GM13977 (cell line): ENCODE data around the gene SMYD3.

Experiments used
- DNase-seq: peaks from one replicate; pipeline ENCODE4 v3.0.0; 2012; ENCODE audit warnings: low spot score
- in situ Hi-C: fragments of 300-500 bp; cut with MboI; formaldehyde crosslinking; loops from one replicate; pipeline ENCODE4 v1.12.0; 2022; ENCODE audit warnings: low sequenced_read_pairs, low pct_unique_long_range_greater_than_20kb, mixed read lengths, inconsistent platforms; ENCODE audit not compliant: unreplicated experiment
- TF ChIP-seq, protein P1 (sequence below): IDR thresholded peaks from 2 replicates; pipeline ENCODE4 v1.5.1; 2012; ENCODE audit warnings: mild to moderate bottlenecking, control low read depth; ENCODE audit not compliant: insufficient read depth; ENCODE audit errors: extremely low read depth, missing control alignments

Gene SMYD3

GRCh38 chr1:246220495-246221065 is 286.5 kb downstream of the SMYD3 start:
- no peak for DNase-seq
- TF ChIP-seq, protein P1, sequence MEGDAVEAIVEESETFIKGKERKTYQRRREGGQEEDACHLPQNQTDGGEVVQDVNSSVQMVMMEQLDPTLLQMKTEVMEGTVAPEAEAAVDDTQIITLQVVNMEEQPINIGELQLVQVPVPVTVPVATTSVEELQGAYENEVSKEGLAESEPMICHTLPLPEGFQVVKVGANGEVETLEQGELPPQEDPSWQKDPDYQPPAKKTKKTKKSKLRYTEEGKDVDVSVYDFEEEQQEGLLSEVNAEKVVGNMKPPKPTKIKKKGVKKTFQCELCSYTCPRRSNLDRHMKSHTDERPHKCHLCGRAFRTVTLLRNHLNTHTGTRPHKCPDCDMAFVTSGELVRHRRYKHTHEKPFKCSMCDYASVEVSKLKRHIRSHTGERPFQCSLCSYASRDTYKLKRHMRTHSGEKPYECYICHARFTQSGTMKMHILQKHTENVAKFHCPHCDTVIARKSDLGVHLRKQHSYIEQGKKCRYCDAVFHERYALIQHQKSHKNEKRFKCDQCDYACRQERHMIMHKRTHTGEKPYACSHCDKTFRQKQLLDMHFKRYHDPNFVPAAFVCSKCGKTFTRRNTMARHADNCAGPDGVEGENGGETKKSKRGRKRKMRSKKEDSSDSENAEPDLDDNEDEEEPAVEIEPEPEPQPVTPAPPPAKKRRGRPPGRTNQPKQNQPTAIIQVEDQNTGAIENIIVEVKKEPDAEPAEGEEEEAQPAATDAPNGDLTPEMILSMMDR: no peak
- in situ Hi-C loops: no loop called here

DNA sequence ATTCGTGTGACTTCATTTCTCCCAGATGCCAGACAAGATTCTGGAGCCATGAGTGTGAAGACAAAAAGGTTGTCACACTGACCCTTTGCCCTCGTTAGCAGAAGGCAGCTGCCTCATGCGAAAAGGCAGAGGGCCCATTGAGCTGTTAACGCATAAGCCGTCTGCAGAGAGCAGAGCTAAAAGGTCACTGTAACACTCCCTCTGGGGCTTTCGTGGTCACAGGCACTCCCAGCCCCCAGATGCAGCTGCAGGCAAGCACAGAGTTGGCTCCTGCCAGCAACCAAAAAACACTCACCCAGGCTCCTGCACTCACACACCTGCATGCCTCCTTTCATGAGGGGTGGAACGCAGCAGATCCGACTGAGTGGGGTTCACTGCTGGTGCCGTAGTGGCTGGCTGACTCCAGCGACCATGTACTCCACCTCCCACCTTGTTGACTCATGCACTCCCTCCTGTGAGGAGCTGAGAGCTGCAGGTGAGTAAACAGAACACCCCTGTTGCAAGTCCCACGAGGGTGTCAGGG is 287.5 kb downstream of the SMYD3 start:
- in situ Hi-C loops: no loop called here
- TF ChIP-seq, protein P1: no peak
- peak; percentile 36 for DNase-seq

DNA sequence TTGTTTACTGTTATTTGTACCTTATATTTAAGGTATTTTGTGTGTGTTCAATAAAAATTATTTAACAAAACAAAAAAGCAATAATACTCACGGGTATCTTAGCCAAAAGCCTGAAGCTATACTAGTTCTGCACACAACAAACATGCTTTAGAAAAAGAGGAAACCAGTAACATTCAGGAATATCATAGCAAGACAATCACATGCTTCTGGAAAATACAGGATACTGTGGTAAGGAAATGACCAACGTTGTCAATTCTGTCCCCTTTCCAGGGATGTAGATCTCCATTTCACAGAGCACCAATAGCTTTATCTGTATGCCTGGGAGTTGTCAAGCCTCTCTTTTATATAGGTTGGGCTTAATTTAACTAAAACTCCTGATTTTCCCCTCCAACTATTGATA is 288.4 kb downstream of the SMYD3 start:
- no peak for DNase-seq
- TF ChIP-seq, protein P1: no peak
- in situ Hi-C loops: no loop called here

DNA sequence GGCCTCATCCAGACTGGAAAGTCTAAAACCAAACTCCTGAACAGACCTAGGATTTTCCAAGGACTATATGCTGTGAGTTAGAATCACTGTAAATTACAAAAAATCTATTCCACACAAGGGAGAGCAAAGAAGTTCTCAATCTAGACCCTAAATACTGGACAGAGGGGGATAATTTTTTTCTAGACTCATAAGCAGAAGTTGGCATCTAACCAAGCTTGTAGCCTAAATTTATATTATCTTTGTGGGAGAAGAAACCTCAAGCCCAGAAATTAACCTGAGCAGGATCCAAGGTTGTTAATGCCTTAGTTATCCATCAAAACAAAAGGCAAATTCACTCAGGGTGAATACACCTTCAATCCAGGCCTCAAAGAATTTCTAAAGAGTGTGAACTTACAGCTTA is 290.2 kb downstream of the SMYD3 start:
- in situ Hi-C loops: no loop called here
- DNase-seq: no peak
- TF ChIP-seq, protein P1: no peak

GRCh38 chr1:246215510-246215903 is 291.6 kb downstream of the SMYD3 start:
- DNase-seq: no peak
- in situ Hi-C loops: no loop called here
- TF ChIP-seq, protein P1: no peak

DNA sequence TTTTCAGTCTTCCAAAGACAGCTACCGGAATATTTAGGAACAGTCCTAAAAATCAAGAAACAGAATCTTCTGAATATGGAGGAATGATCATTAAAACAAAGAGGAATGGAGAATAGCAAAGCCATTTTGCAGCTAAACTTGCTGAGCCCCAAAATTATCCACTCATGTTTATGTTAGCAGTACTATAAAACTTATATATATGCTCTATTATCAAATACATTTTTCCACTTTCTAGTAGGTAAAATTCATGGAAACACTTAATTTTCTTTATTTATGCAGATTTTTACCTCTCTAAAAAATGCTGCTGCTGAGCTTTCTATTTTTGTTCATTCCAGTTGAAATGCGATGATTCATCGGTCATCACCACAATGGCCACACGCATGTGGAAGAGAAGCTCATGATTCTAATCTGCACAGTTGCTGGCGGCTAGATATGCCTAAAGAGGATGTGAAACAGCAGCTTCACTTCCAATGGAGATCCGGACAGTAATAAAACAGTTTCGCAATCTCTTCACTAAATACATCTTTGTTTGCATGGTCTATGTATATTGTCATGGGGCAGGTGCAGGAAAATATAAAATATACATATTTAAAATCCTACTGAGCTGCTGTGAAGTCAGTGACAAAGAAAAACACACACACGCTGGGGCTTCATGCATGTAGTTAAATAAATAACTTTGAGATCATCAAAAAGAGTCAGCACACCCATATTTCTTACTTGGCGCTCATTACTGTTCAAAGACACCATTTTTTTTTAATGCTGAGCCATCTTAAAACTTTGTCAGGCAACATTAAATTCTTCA is 292.2 kb downstream of the SMYD3 start:
- in situ Hi-C loops: no loop called here
- DNase-seq: peak; percentile 68
- TF ChIP-seq, protein P1: no peak
